Muscle of back (tissue), 11 donors: ENCODE results near the gene GLCE. TPM values are rescaled to one million over a fixed set of nuclear protein-coding genes. Genes with fewer than 3 reads are reported as not detected.

ENCODE experiments used
- DNase-seq, 3 donors: peaks; one replicate each; pipeline versions ENCODE4 v3.0.0 to v3.0.0-alpha.2; 2013
- polyA plus RNA-seq, 10 donors: library from polyadenylated mRNA; unstranded; fragments of 120-200 nt; gene quantifications; one replicate each; pipeline ENCODE4 v1.2.1, GENCODE V29; 2013; ENCODE audit not compliant: insufficient read length in 10 of 10

Gene GLCE
- polyA plus RNA-seq, 10 donors, result 30.0 to 44.4 (median 38.3) TPM

GRCh38 chr15:69194025-69194827, 33.8 kb downstream of the GLCE start:
- DNase-seq, result peak; percentile 3 to 14 (median 10)

GRCh38 chr15:69194854-69195253, 34.4 kb downstream of the GLCE start:
- no peak for DNase-seq

- no peak for DNase-seq
Observed at GRCh38 chr15:69200832-69201745, 40.7 kb downstream of the GLCE start.

GRCh38 chr15:69206079-69206478, 45.6 kb downstream of the GLCE start:
- DNase-seq, result no peak

- no peak for DNase-seq
Observed at GRCh38 chr15:69209661-69210060, 49.2 kb downstream of the GLCE start.

GRCh38 chr15:69210574-69210973, 50.1 kb downstream of the GLCE start:
- DNase-seq, result no peak

- no peak for DNase-seq
Observed at GRCh38 chr15:69213786-69214185, 53.4 kb downstream of the GLCE start.

- no peak for DNase-seq
Observed at GRCh38 chr15:69215314-69216035, 55.0 kb downstream of the GLCE start.

- no peak for DNase-seq
Observed at GRCh38 chr15:69217381-69217780, 56.9 kb downstream of the GLCE start.

- DNase-seq, result no peak
Observed at GRCh38 chr15:69219690-69220089, 59.3 kb downstream of the GLCE start.

- DNase-seq, result no peak
Observed at GRCh38 chr15:69222002-69222474, 61.6 kb downstream of the GLCE start.

- DNase-seq, result no peak
Observed at GRCh38 chr15:69223083-69223813, 62.8 kb downstream of the GLCE start.

- no peak for DNase-seq
Observed at GRCh38 chr15:69224383-69224782, 63.9 kb downstream of the GLCE start.

GRCh38 chr15:69225355-69226022, 65.1 kb downstream of the GLCE start:
- DNase-seq, result peak; percentile 11 to 28 (median 16)

GRCh38 chr15:69226023-69226355, 65.6 kb downstream of the GLCE start:
- no peak for DNase-seq

GRCh38 chr15:69232144-69232543, 71.7 kb downstream of the GLCE start:
- no peak for DNase-seq

GRCh38 chr15:69232765-69233164, 72.3 kb downstream of the GLCE start:
- DNase-seq, result no peak

GRCh38 chr15:69234676-69235075, 74.2 kb downstream of the GLCE start:
- DNase-seq, result no peak

GRCh38 chr15:69236505-69236904, 76.1 kb downstream of the GLCE start:
- no peak for DNase-seq

GRCh38 chr15:69237718-69238117, 77.3 kb downstream of the GLCE start:
- no peak for DNase-seq

GRCh38 chr15:69244798-69245197, 84.4 kb downstream of the GLCE start:
- DNase-seq, result no peak
